Stimulated activated CD4-positive, alpha-beta T cell treated with anti-CD3 and anti-CD28 coated beads, Interleukin-1b, Interleukin-23, amount 100 ng/mL, for 4 hours (primary cell): ENCODE results near the gene PCDH19.
"Not testable (repeated sequence)": the region's sequence is repeated elsewhere in the genome, so short reads cannot be mapped to it uniquely, and the experiment has no call there.

Experiments used
- DNase-seq, 2 donors: peaks; one replicate each; pipeline ENCODE4 v3.0.0-alpha.2; 2020; ENCODE audit warnings: low read depth in 2 of 2

Gene PCDH19

GRCh38 chrX:100409610-100410590 lies at the start of gene PCDH19:
Gene PCDH19, minus strand, starts transcription at chrX:100410273. Its CDS starts 1,676 bp downstream, at chrX:100408597.
- DNase-seq: peak in 1 of 2 donors; percentile 26

- DNase-seq: no peak
These were observed 39.9 kb upstream of the PCDH19 start for GRCh38 chrX:100449696-100450608.

- peak in 1 of 2 donors; percentile 6 for DNase-seq
These were observed 37.8 kb upstream of the PCDH19 start for GRCh38 chrX:100447655-100448397.

- no peak for DNase-seq
These were observed 35.5 kb upstream of the PCDH19 start for GRCh38 chrX:100445593-100445992.

GRCh38 chrX:100441321-100441720 lies 31.2 kb upstream of the PCDH19 start:
- DNase-seq: not testable (repeated sequence)

- DNase-seq: no peak
These were observed 29.9 kb upstream of the PCDH19 start for GRCh38 chrX:100440006-100440405.

GRCh38 chrX:100435726-100436125 lies 25.7 kb upstream of the PCDH19 start:
- no peak for DNase-seq

GRCh38 chrX:100424012-100424411 lies 13.9 kb upstream of the PCDH19 start:
- no peak for DNase-seq

GRCh38 chrX:100418556-100418955 lies 8.5 kb upstream of the PCDH19 start:
- no peak for DNase-seq

GRCh38 chrX:100417681-100418080 lies 7.6 kb upstream of the PCDH19 start:
- no peak for DNase-seq

- DNase-seq: no peak
These were observed 3.2 kb upstream of the PCDH19 start for GRCh38 chrX:100413229-100413628.

- DNase-seq: no peak
These were observed 2.0 kb upstream of the PCDH19 start for GRCh38 chrX:100411802-100412715.

GRCh38 chrX:100410901-100411801 lies 1.1 kb upstream of the PCDH19 start:
- no peak for DNase-seq

GRCh38 chrX:100408713-100409609 lies 1.1 kb downstream of the PCDH19 start:
- DNase-seq: no peak

- no peak for DNase-seq
These were observed 2.0 kb downstream of the PCDH19 start for GRCh38 chrX:100407784-100408712.

- DNase-seq: no peak
These were observed 2.8 kb downstream of the PCDH19 start for GRCh38 chrX:100407147-100407783.

- no peak for DNase-seq
These were observed 4.6 kb downstream of the PCDH19 start for GRCh38 chrX:100405424-100405823.
